Cardiac fibroblast (primary cell): ENCODE measurements around the gene MLANA.

Experiments used
- DNase-seq, 2 donors: peaks; one replicate each; pipeline versions ENCODE4 v3.0.0 to v3.0.0-alpha.2; 2010; ENCODE audit warnings: low read depth in 2 of 2
- H3K4me3 ChIP-seq, 2 donors: replicated peaks in 1 of 2; 1 replicate in 1 of 2; 2 replicates in 1 of 2; pipeline ENCODE4 v1.5.1; 2011; ENCODE audit warnings: low read depth in 2 of 2, low read length in 2 of 2, mild to moderate bottlenecking in 2 of 2, moderate library complexity in 1 of 2
- TF ChIP-seq, protein P1 (sequence below): IDR thresholded peaks from one replicate; pipeline ENCODE4 v1.5.1; 2011; ENCODE audit warnings: low read depth, mild to moderate bottlenecking, low read length, inconsistent platforms

MLANA gene

GRCh38 chr9:5931657-5932056, 41.0 kb downstream of the MLANA start:
- DNase-seq, result no peak
- TF ChIP-seq, protein P1, sequence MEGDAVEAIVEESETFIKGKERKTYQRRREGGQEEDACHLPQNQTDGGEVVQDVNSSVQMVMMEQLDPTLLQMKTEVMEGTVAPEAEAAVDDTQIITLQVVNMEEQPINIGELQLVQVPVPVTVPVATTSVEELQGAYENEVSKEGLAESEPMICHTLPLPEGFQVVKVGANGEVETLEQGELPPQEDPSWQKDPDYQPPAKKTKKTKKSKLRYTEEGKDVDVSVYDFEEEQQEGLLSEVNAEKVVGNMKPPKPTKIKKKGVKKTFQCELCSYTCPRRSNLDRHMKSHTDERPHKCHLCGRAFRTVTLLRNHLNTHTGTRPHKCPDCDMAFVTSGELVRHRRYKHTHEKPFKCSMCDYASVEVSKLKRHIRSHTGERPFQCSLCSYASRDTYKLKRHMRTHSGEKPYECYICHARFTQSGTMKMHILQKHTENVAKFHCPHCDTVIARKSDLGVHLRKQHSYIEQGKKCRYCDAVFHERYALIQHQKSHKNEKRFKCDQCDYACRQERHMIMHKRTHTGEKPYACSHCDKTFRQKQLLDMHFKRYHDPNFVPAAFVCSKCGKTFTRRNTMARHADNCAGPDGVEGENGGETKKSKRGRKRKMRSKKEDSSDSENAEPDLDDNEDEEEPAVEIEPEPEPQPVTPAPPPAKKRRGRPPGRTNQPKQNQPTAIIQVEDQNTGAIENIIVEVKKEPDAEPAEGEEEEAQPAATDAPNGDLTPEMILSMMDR, result no peak

DNA sequence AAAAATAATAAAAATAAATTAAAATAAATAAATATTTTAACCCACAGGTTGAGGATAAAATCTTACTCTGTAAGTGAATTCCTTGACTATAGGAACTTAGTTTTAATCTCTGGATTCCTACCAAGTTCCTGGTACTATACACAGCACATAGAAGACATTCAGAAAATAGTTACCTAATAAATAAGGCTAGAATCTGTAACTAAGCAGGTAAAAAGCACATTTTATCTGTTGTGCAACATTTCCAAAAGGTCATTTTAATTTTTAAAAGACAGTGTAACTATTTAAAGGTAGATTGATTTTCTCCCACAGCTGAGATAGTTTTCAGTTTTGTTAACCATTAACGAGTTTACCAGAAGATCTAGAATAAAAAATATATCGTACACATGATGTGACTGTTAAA, 47.8 kb downstream of the MLANA start:
- DNase-seq, result no peak
- TF ChIP-seq, protein P1, result no peak
- no peak overlapping the region for H3K4me3 ChIP-seq

More at GRCh38 chr9:5931657-5932056, 41.0 kb downstream of the MLANA start:
- no peak overlapping the region for H3K4me3 ChIP-seq

- no peak for DNase-seq
- TF ChIP-seq, protein P1, result no peak
- no peak overlapping the region for H3K4me3 ChIP-seq
Measured at GRCh38 chr9:5939530-5939929, 48.8 kb downstream of the MLANA start.

DNA sequence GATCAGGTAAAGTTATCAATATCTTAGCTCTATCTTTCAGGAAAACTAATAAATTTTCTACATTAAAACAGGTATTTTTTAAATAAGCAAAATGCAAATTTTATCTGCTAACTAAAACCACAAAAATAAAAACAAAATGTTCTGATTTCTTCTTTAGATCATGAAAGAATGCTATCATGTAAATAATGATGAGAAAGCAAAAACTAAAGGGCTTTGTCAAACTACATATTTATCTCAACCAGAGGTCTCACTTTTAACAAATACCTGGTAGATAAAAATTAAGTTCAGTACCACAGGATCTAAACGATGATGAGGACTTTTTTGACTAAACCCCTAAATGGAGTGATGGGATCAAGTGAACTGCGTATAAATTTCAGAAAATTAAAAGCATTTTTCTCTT, 50.5 kb downstream of the MLANA start:
- TF ChIP-seq, protein P1, result no peak
- no peak for DNase-seq
- H3K4me3 ChIP-seq, result no peak overlapping the region

DNA sequence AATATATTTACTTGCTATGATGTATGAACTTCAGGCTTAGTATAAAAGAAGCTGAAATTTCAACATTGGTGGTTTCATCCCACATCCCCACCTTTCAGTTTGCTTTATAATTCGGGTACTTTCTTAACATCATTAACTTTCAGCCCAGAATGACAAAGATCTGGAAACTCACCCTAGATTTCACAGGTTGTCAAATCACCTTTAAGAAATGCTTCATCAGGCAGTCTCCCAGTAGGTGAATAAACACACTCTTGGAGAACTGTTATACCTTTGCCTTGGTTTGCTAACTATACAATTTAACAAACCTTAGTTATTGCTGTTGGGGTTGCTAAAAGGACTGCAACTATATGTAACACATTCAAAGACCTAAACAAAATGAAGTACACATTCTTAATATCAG, 54.4 kb downstream of the MLANA start:
- no peak for DNase-seq
- TF ChIP-seq, protein P1, result no peak
- no peak overlapping the region for H3K4me3 ChIP-seq

- no peak for DNase-seq
- H3K4me3 ChIP-seq, result no peak overlapping the region
- TF ChIP-seq, protein P1, result no peak
Measured at GRCh38 chr9:5947912-5948311, 57.2 kb downstream of the MLANA start.

DNA sequence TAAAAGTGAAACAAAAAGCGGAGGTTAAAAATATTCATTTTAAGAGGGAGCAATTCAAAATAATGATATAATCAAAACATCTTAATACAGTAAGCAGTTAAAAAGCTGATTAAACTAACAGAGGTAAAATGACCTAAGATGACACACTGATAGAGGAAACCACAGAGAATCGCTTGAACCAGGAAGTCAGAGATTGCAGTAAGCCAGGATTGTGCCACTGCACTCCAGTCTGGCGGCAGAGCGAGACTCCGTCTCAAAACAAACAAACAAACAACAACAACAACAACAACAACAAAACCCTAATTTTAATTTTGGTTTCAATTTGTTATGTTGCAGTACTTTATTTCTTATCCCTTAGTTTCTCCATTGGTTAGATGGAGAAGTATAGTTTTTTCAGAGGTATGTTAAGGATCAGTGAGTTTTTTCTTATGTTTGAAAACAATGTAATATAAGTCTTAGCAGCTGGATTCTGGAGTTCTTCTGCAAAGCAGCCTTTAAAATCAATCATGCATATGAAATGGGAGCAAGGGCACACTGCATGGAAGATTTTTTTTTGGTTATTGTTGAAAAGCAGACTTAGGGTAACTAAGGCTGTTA, 58.5 kb downstream of the MLANA start:
- H3K4me3 ChIP-seq, result peak overlapping the region; percentile 11 to 18
- peak in 1 of 2 donors; percentile 28 for DNase-seq
- TF ChIP-seq, protein P1, result no peak
